Daoy (cell line): ENCODE data around the gene CTSL. TPM values are rescaled to one million over a fixed set of nuclear protein-coding genes. Genes with fewer than 3 reads are reported as not detected.
"Not testable (repeated sequence)": the region's sequence is repeated elsewhere in the genome, so short reads cannot be mapped to it uniquely, and the experiment has no call there.

Experiments used
- DNase-seq: peaks from one replicate; pipeline ENCODE4 v3.0.0-alpha.2; 2015; ENCODE audit warnings: low read depth
- total RNA-seq: library from RNA; depleted of rRNA; stranded (reverse); fragments of >200 nt; shearing (Covaris generic); gene quantifications from 2 replicates; pipeline ENCODE4 v1.2.3, GENCODE V29; 2014; rRNA removed

The CTSL gene
- total RNA-seq, 1 experiment from 2014 or later, result 159 TPM

GRCh38 chr9:87753313-87753712 is 27.4 kb downstream of the CTSL start:
- DNase-seq, result no peak

- not testable (repeated sequence) for DNase-seq
Measured at GRCh38 chr9:87758330-87758729, 32.4 kb downstream of the CTSL start.

- DNase-seq, result not testable (repeated sequence)
Measured at GRCh38 chr9:87759980-87760379, 34.1 kb downstream of the CTSL start.

GRCh38 chr9:87760529-87760928 is 34.6 kb downstream of the CTSL start:
- no peak for DNase-seq

GRCh38 chr9:87763286-87763685 is 37.4 kb downstream of the CTSL start:
- DNase-seq, result no peak

- DNase-seq, result no peak
Measured at GRCh38 chr9:87765521-87765920, 39.6 kb downstream of the CTSL start.

- no peak for DNase-seq
Measured at GRCh38 chr9:87766697-87767096, 40.8 kb downstream of the CTSL start.

GRCh38 chr9:87770616-87771315 is 44.8 kb downstream of the CTSL start:
- no peak for DNase-seq

GRCh38 chr9:87771316-87772006 is 45.5 kb downstream of the CTSL start:
- DNase-seq, result no peak

GRCh38 chr9:87776481-87777379 is 50.8 kb downstream of the CTSL start:
- DNase-seq, result no peak

- no peak for DNase-seq
Measured at GRCh38 chr9:87778996-87779395, 53.1 kb downstream of the CTSL start.

Other genes with a start within 250 kb of the CTSL start
- gene DAPK1, start 228.3 kb upstream of the CTSL start, total RNA-seq, result 23.9 and 31.3 TPM in 2 replicates
- gene SPATA31E1, start 156.8 kb downstream of the CTSL start, total RNA-seq, result not detected in 2 replicates
- not detected in 2 replicates for gene SPATA31C1, start 191.8 kb downstream of the CTSL start, total RNA-seq
- gene CDK20, start 248.4 kb downstream of the CTSL start, total RNA-seq, result 8.2 and 10.1 TPM in 2 replicates